Measurements from ENCODE around the gene URI1.

GRCh38 chr19:29939628-29940027 is 2.4 kb upstream of the URI1 start:
- TF ChIP-seq CTCF (IDR thresholded peaks at IDR 0.05) (no peak), POLR2A (IDR thresholded peaks at IDR 0.05) (no peak)

All from thyroid gland (tissue), 4 donors.